Measurements from ENCODE around the gene GFAP.
"Not testable (repeated sequence)": the region's sequence is repeated elsewhere in the genome, so short reads cannot be mapped to it uniquely, and the experiment has no call there.

The GFAP gene

DNA sequence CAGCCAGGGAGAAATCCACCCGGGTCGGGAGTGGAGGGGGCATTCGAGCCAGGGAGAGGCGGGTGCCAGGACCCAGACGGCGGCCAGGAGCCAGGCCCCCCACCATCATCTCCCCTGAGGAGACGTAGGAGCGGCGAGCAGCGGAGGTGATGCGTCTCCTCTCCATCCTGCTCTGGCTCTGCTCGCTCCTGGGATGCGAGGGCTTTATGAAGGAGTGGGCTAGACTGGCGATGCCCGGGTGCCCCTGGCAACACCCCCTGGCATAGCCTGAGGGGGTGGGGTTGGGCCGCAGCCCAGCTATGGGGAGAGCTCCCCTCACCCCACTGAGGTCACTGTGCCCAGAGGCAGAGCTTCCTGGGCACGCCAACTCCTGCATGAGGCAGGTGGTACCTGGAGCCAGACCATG is at the start of gene GFAP:
Gene GFAP (minus strand): TSS at position 180 of the 406 bp plus-strand sequence. CDS start 14 bp downstream, at position 166.
- peaks cover 11% of the 10 kb centered on the region for H3K4me1 ChIP-seq (ENCODE audit: insufficient read depth, low read length)
- no peaks in the 10 kb centered on the region for H3K36me3 ChIP-seq (ENCODE audit: insufficient read depth, low read length)
- H3K9ac ChIP-seq (ENCODE audit: low read depth, low read length) = no peak within 1 kb of the TSS
- H3K9me3 ChIP-seq (ENCODE audit: control insufficient read depth, insufficient read depth, low read length) = no peaks in the 10 kb centered on the region

GRCh38 chr17:44961921-44962350 is 46.6 kb upstream of the GFAP start:
- no peak overlapping the region for H3K9ac ChIP-seq (ENCODE audit: low read depth, low read length)
- peaks cover 6% of the 10 kb centered on the region; the same call in 1 of the 2 replicates for H3K4me1 ChIP-seq (ENCODE audit: insufficient read depth, low read length)
- H3K36me3 ChIP-seq (ENCODE audit: insufficient read depth, low read length) = no peaks in the 10 kb centered on the region
- H3K9me3 ChIP-seq (ENCODE audit: control insufficient read depth, insufficient read depth, low read length) = no peaks in the 10 kb centered on the region

DNA sequence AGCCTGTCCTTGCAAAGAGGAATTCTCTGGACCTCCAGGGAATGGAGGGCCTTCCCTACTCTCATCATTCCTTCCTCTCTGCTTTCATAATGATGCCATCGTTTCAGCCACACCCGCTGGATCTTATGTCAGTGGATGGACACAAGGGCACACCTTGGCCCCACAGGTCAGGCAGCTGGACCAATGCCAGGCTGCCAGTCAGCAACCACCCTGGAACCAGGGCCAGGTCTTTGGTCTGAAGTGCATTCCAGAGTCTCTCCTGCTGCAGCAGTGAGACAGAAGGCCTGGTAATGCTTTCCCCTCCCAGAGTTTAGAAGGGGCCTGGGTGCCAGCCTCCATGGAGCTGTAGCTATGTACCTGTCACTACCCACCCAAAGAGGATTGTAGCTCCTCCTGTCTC is 45.4 kb upstream of the GFAP start:
- Histone ChIP-seq H3K9ac (ENCODE audit: low read depth, low read length) (no peak overlapping the region), H3K36me3 (ENCODE audit: insufficient read depth, low read length) (no peaks in the 10 kb centered on the region), H3K9me3 (ENCODE audit: control insufficient read depth, insufficient read depth, low read length) (no peaks in the 10 kb centered on the region), H3K4me1 (ENCODE audit: insufficient read depth, low read length) (peaks cover 6% of the 10 kb centered on the region; the same call in 1 of the 2 replicates)

GRCh38 chr17:44959821-44960531 is 44.7 kb upstream of the GFAP start:
- Histone ChIP-seq H3K9ac (ENCODE audit: low read depth, low read length) (peak overlapping the region; percentile 39; the same call in 1 of the 2 replicates), H3K36me3 (ENCODE audit: insufficient read depth, low read length) (no peaks in the 10 kb centered on the region), H3K9me3 (ENCODE audit: control insufficient read depth, insufficient read depth, low read length) (no peaks in the 10 kb centered on the region), H3K4me1 (ENCODE audit: insufficient read depth, low read length) (peaks cover 6% of the 10 kb centered on the region; the same call in 1 of the 2 replicates)

DNA sequence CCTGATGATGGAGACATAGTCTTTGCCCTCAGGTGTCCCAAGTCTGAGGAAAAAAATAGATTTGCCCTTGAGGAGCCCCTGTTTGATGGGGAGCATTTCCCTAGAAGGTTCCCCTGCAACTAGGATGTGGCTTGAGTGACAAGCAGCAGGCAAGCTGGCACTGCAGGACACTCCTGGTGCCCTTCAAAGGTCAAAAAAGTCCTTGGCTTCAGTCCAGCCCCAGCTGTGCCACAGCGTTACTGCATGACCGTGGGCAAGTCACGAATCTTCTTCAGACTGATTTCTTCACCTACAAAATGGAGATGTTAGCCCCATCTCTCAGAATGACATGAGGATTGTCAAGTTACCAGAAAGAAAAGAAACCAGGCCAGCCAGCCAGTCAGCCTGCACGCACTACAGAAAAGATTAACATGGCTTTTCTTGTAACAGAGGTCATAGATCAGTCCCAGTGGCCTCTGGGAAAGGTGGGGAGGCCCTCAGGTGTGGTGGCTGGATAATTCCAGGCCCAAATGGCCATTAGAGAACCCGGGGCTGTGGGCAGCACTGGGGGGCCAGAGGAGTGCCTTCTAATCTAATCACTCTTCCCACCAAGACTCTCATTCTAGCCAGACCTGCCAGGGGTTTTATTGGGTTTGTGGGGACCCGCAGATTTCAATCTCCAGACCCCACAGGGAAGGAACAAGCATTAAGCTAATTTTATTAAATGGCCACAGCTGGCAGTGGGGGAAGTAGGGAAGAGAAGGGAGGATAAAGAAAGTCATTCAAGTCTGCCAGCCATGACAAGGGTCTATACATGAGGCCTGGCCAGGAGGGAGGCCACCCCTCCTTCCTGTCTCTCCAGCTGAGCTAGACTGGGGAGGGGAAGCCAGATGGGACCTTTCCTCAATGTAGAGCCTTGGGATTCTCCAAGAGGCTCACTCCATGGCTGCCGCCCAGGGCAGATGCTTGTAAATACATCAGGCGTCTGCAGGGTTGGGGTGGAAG is 42.0 kb upstream of the GFAP start:
- Histone ChIP-seq H3K36me3 (ENCODE audit: insufficient read depth, low read length) (no peaks in the 10 kb centered on the region), H3K9ac (ENCODE audit: low read depth, low read length) (no peak overlapping the region), H3K4me1 (ENCODE audit: insufficient read depth, low read length) (peaks cover 6% of the 10 kb centered on the region; the same call in 1 of the 2 replicates), H3K9me3 (ENCODE audit: control insufficient read depth, insufficient read depth, low read length) (no peaks in the 10 kb centered on the region)

GRCh38 chr17:44955674-44956425 is 40.5 kb upstream of the GFAP start:
- H3K4me1 ChIP-seq (ENCODE audit: insufficient read depth, low read length) = peaks cover 5% of the 10 kb centered on the region; the same call in 1 of the 2 replicates
- no peaks in the 10 kb centered on the region for H3K36me3 ChIP-seq (ENCODE audit: insufficient read depth, low read length)
- H3K9ac ChIP-seq (ENCODE audit: low read depth, low read length) = no peak overlapping the region
- no peaks in the 10 kb centered on the region for H3K9me3 ChIP-seq (ENCODE audit: control insufficient read depth, insufficient read depth, low read length)

DNA sequence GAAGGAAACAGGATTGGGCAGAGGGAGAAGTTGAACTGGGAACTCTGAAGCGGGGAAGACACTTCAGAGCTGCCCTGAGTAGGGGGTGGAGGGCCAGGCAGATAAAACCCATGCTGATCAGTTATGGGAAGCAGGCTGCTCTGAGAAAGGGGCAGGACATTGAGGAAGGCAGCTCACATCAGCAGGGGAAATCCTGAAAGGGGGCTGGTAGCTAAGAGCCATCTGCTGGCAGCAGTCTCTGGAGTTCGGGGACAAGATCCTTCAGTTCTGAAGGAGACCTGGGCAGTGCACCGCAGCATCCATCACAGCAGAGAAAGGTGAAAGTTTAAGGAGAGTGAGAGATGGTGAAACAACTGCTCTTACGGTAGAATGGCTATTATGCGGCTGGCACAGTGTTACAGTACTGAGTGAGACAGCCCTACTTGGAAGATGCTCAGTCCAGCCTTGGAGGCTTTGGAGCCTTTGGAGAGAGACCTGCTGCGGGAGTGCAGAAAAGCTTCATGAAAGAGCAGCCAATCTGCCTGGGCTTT is 37.7 kb upstream of the GFAP start:
- H3K9me3 ChIP-seq (ENCODE audit: control insufficient read depth, insufficient read depth, low read length) = no peaks in the 10 kb centered on the region
- no peaks in the 10 kb centered on the region for H3K4me1 ChIP-seq (ENCODE audit: insufficient read depth, low read length)
- H3K9ac ChIP-seq (ENCODE audit: low read depth, low read length) = no peak overlapping the region
- no peaks in the 10 kb centered on the region for H3K36me3 ChIP-seq (ENCODE audit: insufficient read depth, low read length)

GRCh38 chr17:44948315-44948795 is 33.1 kb upstream of the GFAP start:
- H3K9me3 ChIP-seq (ENCODE audit: control insufficient read depth, insufficient read depth, low read length) = no peaks in the 10 kb centered on the region
- H3K9ac ChIP-seq (ENCODE audit: low read depth, low read length) = peak overlapping the region; percentile 89
- H3K36me3 ChIP-seq (ENCODE audit: insufficient read depth, low read length) = no peaks in the 10 kb centered on the region
- no peaks in the 10 kb centered on the region for H3K4me1 ChIP-seq (ENCODE audit: insufficient read depth, low read length)

- peak within 1 kb of the TSS; percentile 89 for H3K9ac ChIP-seq (ENCODE audit: low read depth, low read length)
Measured at GRCh38 chr17:44947461-44948314, 32.4 kb upstream of the GFAP start, which contains the start of gene KIF18B. Gene KIF18B (minus strand): TSS chr17:44947773. CDS start chr17:44936344, 11,429 bp downstream.

GRCh38 chr17:44945652-44946051 is 30.4 kb upstream of the GFAP start:
- H3K4me1 ChIP-seq (ENCODE audit: insufficient read depth, low read length) = peaks cover 11% of the 10 kb centered on the region

More at GRCh38 chr17:44947461-44948314, 32.4 kb upstream of the GFAP start, which contains the start of gene KIF18B:
- Histone ChIP-seq H3K9me3 (ENCODE audit: control insufficient read depth, insufficient read depth, low read length) (no peaks in the 10 kb centered on the region), H3K36me3 (ENCODE audit: insufficient read depth, low read length) (no peaks in the 10 kb centered on the region), H3K4me1 (ENCODE audit: insufficient read depth, low read length) (no peaks in the 10 kb centered on the region)

GRCh38 chr17:44942456-44942855 is 27.2 kb upstream of the GFAP start:
- H3K36me3 ChIP-seq (ENCODE audit: insufficient read depth, low read length) = no peaks in the 10 kb centered on the region
- no peaks in the 10 kb centered on the region for H3K9me3 ChIP-seq (ENCODE audit: control insufficient read depth, insufficient read depth, low read length)
- H3K4me1 ChIP-seq (ENCODE audit: insufficient read depth, low read length) = peaks cover 14% of the 10 kb centered on the region
- no peak overlapping the region for H3K9ac ChIP-seq (ENCODE audit: low read depth, low read length)

More at GRCh38 chr17:44945652-44946051, 30.4 kb upstream of the GFAP start:
- not testable (repeated sequence) for H3K36me3 ChIP-seq (ENCODE audit: insufficient read depth, low read length); H3K9me3 ChIP-seq (ENCODE audit: control insufficient read depth, insufficient read depth, low read length); H3K9ac ChIP-seq (ENCODE audit: low read depth, low read length)

DNA sequence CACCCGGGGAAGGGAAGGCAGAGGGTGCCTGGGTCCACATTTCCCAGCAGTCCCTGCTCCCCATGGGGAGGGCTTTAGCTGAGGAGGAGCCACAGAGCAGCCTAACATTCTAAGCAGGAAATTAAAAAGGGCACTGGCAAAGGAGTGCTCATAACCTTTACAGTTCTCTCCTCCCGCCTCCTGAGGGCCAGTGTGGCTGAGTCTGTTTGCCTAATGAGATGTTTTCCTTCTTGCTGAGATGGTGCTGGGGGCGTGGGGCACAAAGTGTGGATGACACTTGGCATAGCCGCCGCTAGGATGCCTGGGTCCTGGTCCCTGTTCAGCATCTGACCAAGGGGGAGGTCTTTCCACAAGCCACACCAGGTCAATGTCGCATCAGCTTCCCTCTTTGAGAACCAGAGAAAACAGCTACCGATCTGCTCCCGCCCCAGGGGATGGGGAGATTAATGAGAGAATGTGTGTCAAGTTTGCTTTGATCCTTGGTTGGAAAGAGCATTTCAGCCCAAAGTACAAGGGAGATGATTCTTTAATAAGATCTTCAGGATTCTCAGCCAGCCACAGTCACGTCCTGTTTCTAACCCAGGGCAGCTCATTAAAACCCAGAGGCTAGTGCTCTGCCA is 26.5 kb upstream of the GFAP start:
- Histone ChIP-seq H3K9ac (ENCODE audit: low read depth, low read length) (no peak overlapping the region), H3K9me3 (ENCODE audit: control insufficient read depth, insufficient read depth, low read length) (no peaks in the 10 kb centered on the region), H3K4me1 (ENCODE audit: insufficient read depth, low read length) (peaks cover 14% of the 10 kb centered on the region), H3K36me3 (ENCODE audit: insufficient read depth, low read length) (no peaks in the 10 kb centered on the region)
